ENCODE data around the gene FAP.

GRCh38 chr2:162148956-162149355 lies 94.3 kb downstream of the FAP start:
- no peak for TF ChIP-seq SUZ12 (IDR thresholded peaks at IDR 0.05; ENCODE audit: low read length)
- TF ChIP-seq JUN (IDR thresholded peaks at IDR 0.05; ENCODE audit: low read depth, low read length) = no peak
- TF ChIP-seq, protein P1, sequence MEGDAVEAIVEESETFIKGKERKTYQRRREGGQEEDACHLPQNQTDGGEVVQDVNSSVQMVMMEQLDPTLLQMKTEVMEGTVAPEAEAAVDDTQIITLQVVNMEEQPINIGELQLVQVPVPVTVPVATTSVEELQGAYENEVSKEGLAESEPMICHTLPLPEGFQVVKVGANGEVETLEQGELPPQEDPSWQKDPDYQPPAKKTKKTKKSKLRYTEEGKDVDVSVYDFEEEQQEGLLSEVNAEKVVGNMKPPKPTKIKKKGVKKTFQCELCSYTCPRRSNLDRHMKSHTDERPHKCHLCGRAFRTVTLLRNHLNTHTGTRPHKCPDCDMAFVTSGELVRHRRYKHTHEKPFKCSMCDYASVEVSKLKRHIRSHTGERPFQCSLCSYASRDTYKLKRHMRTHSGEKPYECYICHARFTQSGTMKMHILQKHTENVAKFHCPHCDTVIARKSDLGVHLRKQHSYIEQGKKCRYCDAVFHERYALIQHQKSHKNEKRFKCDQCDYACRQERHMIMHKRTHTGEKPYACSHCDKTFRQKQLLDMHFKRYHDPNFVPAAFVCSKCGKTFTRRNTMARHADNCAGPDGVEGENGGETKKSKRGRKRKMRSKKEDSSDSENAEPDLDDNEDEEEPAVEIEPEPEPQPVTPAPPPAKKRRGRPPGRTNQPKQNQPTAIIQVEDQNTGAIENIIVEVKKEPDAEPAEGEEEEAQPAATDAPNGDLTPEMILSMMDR (IDR thresholded peaks at IDR 0.05; ENCODE audit: control extremely low read depth in 1 of 3, insufficient read depth in 1 of 3, low read depth in 1 of 3, low read length in 3 of 3) = no peak
- no peak for TF ChIP-seq CBX5 (IDR thresholded peaks at IDR 0.05; ENCODE audit: low read depth, low read length)
- no peak for TF ChIP-seq NRF1 (IDR thresholded peaks at IDR 0.05; ENCODE audit: low read depth, low read length)
- TF ChIP-seq POLR2AphosphoS5 (IDR thresholded peaks at IDR 0.05; ENCODE audit: low read depth, low read length) = no peak
- no peak for TF ChIP-seq CHD1 (IDR thresholded peaks at IDR 0.05; ENCODE audit: low read depth, low read length)
- no peak for TF ChIP-seq POLR2A (IDR thresholded peaks at IDR 0.05; ENCODE audit: control extremely low read depth in 1 of 2, low read depth in 2 of 2, low read length in 2 of 2)
- TF ChIP-seq EZH2 (IDR thresholded peaks at IDR 0.05; ENCODE audit: low read depth, low read length, severe bottlenecking) = no peak
- no peak for TF ChIP-seq TAF1 (IDR thresholded peaks at IDR 0.05; ENCODE audit: low read depth, low read length)

Data from H1 (cell line).